Hippocampal formation (tissue), 2 donors: Measurements from ENCODE around the gene TMTC2.
A peak's percentile ranks its signal among the peaks of the same experiment; 100 is the strongest.

Experiments
- DNase-seq, 2 donors: peaks; one replicate each; lab custom pipeline; 2025; lab: John Stamatoyannopoulos, UW

Gene TMTC2

GRCh38 chr12:82682326-82682725 lies 4.4 kb upstream of the TMTC2 start:
- no peak for DNase-seq

GRCh38 chr12:82682851-82683261 lies 3.9 kb upstream of the TMTC2 start:
- DNase-seq, result no peak

GRCh38 chr12:82685790-82686167 lies 927 bp upstream of the TMTC2 start:
- peak; percentile 92 to 97 for DNase-seq

GRCh38 chr12:82687021-82688011 lies 610 bp downstream of the TMTC2 start:
- DNase-seq, result peak in 1 of 2 donors; percentile 61

GRCh38 chr12:82688035-82688501 lies 1.4 kb downstream of the TMTC2 start:
- peak in 1 of 2 donors; percentile 49 for DNase-seq

GRCh38 chr12:82688596-82688995 lies 1.9 kb downstream of the TMTC2 start:
- DNase-seq, result peak in 1 of 2 donors; percentile 37

GRCh38 chr12:82690006-82690405 lies 3.3 kb downstream of the TMTC2 start:
- DNase-seq, result no peak

- no peak for DNase-seq
Observed at GRCh38 chr12:82691513-82691912, 4.8 kb downstream of the TMTC2 start.

GRCh38 chr12:82694276-82694675 lies 7.6 kb downstream of the TMTC2 start:
- no peak for DNase-seq

GRCh38 chr12:82694970-82695369 lies 8.3 kb downstream of the TMTC2 start:
- no peak for DNase-seq

GRCh38 chr12:82695531-82695930 lies 8.8 kb downstream of the TMTC2 start:
- DNase-seq, result no peak

- DNase-seq, result no peak
Observed at GRCh38 chr12:82696543-82696942, 9.8 kb downstream of the TMTC2 start.

- no peak for DNase-seq
Observed at GRCh38 chr12:82698708-82699564, 12.2 kb downstream of the TMTC2 start.

- DNase-seq, result no peak
Observed at GRCh38 chr12:82705774-82706173, 19.1 kb downstream of the TMTC2 start.

GRCh38 chr12:82708061-82708879 lies 21.6 kb downstream of the TMTC2 start:
- DNase-seq, result peak; percentile 63 to 75

- DNase-seq, result no peak
Observed at GRCh38 chr12:82709794-82710355, 23.2 kb downstream of the TMTC2 start.

GRCh38 chr12:82710741-82711140 lies 24.0 kb downstream of the TMTC2 start:
- no peak for DNase-seq

GRCh38 chr12:82714427-82714826 lies 27.7 kb downstream of the TMTC2 start:
- DNase-seq, result no peak

- DNase-seq, result no peak
Observed at GRCh38 chr12:82721726-82722125, 35.0 kb downstream of the TMTC2 start.

- no peak for DNase-seq
Observed at GRCh38 chr12:82723093-82723492, 36.4 kb downstream of the TMTC2 start.

GRCh38 chr12:82723891-82724290 lies 37.2 kb downstream of the TMTC2 start:
- no peak for DNase-seq
